ENCODE data around the gene IFNA2.
"Not testable (repeated sequence)": the region's sequence is repeated elsewhere in the genome, so short reads cannot be mapped to it uniquely, and the experiment has no call there.

Gene IFNA2

GRCh38 chr9:21385131-21385670, at the start of gene IFNA2:
Gene IFNA2 (minus strand): TSS chr9:21385398. CDS start chr9:21385329, 69 bp downstream.
- DNase-seq = no peak

GRCh38 chr9:21435015-21435383, 49.8 kb upstream of the IFNA2 start:
- not testable (repeated sequence) for DNase-seq

GRCh38 chr9:21434202-21435014, 49.2 kb upstream of the IFNA2 start:
- peak; percentile 27 for DNase-seq

DNA sequence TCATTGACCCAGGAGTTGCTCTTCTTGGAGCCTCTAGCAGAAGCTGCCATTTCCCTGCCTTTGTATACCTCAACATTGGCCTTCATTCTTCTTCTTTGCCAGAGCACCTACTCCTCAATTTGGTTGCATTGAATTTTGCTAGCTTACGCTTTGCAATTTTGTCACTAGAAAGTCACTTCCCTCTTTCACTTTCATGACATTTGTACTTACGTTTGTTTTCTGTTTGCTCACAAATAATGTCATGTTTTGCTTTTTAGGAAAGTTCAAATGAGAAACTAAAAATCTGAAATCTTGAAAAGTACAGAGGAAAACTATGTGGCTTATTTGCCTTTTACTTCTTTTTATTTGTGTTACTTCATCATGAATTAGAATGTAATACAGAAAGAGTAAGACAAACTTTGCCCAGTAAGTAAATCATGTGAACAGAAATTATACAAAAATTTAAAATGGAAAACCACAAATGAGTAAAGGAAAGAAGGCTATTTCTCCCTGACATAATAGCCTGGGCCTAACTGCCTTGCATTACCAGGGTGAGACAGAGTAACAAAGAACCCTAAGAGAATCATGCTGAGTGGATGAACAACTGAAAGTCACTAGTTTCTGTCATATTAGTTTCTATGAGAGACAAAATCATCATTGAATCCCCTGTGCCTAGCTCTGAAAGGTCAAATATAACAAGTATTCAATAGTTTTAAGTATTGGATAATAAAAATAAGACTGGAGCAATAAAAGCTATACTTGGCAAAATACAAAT, 47.7 kb upstream of the IFNA2 start:
- no peak for DNase-seq

- no peak for DNase-seq
Observed at GRCh38 chr9:21429191-21429590, 44.0 kb upstream of the IFNA2 start.

DNA sequence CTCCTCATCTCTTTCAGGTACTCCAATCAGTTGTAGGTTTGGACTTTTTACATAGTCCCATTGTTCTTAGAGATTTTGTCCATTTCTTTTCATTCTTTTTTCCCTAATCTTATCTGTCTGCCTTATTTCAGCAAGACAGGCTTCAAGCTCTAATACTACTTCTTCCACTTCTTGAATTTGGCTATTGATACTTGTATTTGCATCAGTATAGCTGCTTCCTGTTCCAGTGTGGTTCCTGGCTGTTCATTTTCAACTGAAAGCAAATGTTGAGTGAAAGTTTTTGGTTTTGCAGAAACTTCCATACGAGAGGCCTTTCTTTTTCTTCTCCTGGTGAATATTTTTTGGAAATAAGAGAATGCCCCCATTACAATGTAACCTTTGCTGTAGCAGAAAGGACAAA, 43.0 kb upstream of the IFNA2 start:
- no peak for DNase-seq

- peak; percentile 29 for DNase-seq
Observed at GRCh38 chr9:21415493-21416267, 30.5 kb upstream of the IFNA2 start.

DNA sequence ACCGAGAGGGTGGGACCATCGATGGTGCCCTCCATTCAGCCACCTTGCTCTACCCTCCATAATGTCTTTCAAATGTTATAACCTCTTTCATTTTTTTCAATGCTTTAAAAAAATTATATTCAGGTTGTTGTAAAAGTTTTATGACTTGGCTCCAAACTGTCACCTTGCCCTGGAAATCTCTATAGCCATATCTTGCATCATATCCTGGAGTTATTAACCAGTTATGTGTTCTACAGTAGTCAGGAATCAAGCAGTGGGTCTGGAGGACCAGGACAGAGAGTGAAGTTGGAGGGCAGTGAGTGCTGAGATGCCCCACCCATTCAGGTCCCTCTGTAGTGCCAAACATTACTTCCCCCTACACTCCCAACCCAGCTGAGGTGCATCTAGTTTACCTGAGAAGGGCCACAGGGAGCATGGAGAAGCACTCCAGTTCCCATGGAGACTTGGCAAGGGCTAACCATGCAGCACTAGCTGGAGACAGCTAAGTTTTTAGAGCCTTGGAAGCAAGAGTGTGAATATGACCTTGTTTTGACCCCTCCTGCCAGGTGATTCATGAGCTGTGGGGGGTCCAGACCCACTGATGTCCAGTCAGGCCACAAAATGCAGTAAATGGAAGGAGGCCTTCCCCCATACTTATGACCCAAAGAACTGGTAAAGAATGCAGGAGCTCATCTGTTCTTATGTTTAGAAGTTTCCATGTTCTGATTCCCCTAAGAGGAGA, 29.2 kb upstream of the IFNA2 start:
- DNase-seq = no peak

- no peak for DNase-seq
Observed at GRCh38 chr9:21413624-21414023, 28.4 kb upstream of the IFNA2 start.

DNA sequence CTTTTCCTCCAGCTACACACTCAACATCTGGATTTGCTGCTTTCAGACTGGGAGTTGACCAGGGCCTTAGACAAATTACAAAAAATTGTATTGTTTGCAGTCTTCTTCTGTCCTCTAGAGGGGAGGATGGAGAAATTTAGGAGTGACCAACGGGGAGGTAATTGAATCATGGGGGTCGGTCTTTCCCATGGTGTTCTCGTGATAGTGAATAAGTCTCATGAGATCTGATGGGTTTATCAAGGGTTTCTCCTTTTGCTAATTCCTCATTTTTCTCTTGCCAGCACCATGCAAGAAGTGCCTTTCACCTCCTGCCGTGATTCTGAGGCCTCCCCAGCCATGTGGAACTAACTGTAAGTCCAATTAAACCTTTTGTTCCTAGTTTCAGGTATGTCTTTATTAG, 28.0 kb upstream of the IFNA2 start:
- no peak for DNase-seq

DNA sequence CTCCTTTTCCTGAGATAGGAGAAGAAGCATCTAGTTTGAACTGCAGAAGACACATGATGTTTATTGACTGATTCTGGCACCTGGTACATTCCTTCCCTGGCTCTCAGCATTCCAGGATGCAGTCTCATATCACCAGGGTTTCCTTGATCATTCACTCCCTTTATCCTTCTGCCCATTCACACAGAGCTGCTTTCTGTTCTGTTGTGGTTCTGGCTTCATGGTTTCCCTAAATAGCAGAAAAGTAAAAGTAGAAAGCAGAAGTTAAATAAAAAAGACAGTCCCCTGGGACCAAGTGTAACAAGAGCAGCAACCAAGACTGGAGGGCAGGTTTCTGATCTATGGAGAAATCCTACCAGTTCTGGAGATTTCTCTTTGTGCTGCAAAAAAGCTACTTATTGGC, 26.9 kb upstream of the IFNA2 start:
- no peak for DNase-seq

DNA sequence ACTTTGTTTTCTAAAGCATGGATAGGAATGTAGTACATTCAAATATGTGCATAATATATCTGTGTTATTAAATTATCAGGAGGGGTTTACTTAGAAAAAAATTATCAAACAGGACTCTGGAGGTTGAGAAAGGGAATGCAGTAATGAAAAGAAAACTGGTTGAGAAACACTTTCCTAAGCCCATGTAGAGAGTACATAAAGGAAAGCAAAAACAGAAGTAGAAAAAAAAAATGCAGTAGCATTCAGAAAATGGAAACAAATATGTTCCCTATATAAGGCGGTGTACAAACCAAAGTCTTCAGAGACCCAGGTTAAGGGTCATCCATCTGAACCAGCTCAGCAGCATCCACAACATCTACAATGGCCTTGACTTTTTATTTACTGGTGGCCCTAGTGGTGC, 23.6 kb upstream of the IFNA2 start, which contains the start of gene IFNA8:
IFNA8 (plus strand) TSS at position 301 of the 400 bp plus-strand sequence; CDS start at position 361, 60 bp downstream.
- no peak for DNase-seq

DNA sequence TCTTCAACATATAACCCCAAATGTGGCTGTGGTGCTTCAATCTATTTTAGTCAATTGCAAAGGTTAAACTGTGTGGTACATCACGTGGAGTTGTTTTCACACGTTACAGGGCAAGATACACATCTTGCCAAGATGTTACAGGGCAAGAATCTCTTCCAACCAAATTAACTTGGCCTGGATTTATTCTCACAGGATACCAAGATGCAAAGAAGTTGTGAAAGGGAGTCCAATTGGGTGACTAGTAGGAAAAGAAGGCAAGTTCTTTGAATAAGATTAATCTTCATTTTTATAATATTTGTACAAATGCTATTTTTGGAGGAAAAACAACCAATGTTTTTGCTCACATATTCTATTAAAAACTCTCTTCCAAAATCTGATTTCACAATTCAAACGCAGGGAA, 18.9 kb upstream of the IFNA2 start:
- no peak for DNase-seq

DNA sequence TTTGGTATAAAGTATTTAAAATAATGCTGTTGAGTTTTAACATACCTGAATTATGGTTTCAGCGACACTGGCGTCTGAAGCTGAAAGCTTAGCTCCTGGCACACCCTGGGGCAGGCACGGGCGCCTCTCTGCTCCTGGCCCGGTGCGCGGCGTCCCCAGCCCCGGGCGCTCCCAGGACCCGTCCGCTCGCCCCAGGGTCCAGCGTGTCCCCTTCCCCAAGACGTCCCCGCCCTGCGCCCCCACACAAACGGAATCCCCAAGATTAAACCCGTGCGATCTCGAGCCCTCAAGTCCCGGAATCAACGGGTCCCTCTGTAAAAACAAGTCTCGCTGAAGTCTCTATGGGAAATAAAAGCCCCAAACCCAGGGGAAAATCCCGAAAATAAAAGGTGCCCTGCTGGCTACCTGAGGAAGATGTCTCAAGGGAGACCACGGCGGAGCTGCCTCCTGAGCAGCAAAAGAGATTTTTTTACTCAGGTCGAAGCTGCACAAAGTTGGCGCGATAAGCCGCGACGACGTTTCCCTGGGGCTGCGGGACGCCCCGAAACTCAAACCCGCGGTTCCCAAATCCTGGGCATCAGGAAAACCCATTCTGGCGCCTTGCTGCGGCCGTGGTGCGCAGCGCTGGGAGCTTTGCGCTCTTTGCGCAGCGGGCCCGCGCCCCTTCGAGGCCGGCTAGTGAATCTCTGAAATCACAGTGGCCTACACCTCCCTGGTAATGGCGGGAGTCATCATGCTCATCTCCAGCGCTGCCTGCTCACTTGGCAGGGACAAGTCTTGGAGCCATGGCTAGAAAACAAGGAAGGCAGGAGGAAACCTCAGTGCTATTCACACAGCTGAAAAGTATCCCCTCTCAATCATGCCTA, 17.4 kb upstream of the IFNA2 start:
- DNase-seq = no peak

DNA sequence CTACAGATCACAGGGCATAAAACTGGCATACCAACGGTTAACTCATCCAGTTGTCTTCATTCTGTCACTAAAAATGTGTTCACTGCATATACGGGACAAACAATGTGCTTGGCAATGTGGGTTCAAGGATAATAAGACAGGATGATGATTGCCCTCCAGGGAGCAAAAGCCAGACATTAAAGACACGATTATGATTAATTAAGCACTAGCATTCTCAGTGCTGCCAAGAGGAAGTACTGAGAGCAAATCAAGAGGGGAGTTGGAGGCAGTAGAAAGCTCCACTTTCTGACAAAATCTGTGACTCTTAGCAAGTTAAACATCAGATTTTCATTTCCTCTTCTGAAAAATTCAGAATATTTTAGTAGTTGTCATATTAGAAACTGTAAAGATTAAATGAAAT, 14.8 kb upstream of the IFNA2 start:
- DNase-seq = no peak

DNA sequence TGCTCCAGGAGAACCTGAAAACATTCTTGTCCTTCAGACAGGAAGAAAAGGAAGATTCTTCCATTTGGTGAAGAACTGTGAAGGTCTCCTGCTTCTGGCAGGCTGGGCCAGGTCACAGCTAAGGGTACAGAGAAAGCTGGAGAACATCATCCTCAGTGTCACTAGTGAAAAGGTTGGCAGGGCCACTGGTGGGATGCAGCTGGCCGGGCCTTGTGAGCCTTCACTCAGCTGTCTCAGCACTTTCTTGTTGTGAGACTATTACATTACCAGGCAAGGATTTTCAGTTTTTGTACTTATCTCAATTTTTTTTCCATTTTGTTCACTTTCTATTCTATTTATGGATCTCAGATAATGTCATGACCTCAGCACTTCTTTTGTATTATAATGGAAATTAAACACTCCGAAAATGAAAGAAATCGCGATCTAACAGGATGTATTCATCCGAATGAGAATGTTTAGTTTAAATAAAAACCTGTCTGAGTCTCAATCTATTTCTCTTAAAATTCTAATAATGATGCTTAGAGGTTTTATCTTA, 13.8 kb upstream of the IFNA2 start:
- DNase-seq = no peak

DNA sequence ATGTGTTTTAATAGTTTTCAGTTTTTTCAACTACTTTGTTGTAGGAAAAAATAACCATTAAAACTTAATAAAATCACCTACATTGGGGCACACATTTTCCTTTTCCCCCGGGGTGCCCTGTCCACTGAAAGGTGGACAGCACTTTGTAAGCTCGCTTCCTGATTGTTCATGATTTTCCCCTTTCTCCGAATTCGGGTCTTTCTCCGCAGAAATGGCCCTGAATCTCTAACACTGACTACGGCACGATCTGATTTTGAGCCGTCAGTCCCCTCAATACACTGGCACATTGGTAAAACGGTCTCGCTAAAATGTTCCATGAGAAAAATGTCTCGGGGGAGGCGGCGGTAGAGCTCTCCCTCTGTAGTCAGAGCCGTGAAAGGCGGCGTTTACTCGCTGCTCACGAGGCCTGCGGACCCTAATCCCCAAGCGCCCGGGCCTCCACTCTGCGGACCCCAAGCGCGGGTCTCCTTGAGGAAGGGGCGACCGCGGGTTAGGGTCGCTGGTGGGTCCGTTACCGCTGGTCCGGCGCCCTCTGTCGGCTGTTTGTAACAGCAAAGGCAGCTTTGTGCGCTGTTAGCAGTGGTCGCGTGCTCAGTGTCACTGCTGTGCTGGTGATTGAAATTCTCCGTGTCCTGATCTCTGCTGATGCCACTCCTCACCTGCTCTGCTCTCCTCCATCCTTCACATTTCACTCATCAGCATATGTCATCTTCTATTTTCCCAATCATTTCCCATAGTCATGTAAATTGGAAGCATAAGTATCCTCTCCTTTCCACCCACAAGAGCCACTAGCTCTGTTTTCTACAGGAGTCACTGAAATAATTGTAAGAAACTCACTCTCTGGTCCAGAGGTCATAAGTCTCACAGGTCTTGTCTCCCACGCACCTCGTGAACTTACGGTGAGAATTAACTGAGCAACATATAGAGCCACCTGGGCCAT, 10.8 kb upstream of the IFNA2 start:
- DNase-seq = no peak

DNA sequence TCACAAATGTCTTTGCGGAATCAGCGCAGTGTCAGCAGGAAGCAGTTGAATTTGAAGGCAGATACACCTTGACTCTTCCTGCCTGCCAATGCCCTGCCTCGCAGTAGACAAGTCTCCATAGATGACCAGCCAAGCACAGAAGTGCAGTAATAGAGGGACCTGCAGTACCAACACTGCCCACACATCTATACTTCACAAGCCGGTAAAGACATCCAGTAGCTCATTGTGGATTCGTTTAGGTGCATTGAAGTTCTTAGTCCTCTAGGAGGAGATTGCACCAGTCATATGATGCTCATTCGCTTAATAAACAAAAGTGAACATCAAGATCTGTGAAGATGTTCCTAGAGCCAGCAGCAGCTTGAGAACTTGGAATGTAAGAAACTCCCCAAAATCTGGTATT, 7.1 kb upstream of the IFNA2 start:
- DNase-seq = no peak

DNA sequence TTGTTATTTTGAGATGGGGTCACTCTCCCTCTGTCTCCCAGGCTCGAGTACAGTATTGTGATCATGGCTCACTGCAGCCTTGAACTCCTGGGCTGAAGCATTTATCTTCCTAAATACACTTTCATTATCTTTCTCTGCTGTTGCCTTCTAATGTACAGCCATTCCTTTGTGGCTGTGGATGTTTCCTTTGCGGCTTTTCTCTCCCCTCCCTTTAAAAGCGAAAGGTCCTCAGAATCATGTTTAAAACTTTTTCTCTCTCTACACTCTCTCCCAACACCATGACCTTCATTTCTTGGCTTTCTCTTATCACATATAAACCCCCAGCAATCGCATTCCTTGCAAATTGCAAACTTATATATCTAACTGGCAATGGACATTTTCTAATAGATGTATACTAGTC, 1.6 kb downstream of the IFNA2 start:
- DNase-seq = no peak

All from NCI-H2171 (cell line).